HG02885 (cell line): ENCODE measurements around the gene PFDN5.

ENCODE experiments used
- ATAC-seq: cut with Tn5 transposase; IDR thresholded peaks from one replicate; pipeline ENCODE4 v1.9.1; 2021; ENCODE audit warnings: mild to moderate bottlenecking; ENCODE audit not compliant: unreplicated experiment, poor library complexity

The PFDN5 gene

DNA sequence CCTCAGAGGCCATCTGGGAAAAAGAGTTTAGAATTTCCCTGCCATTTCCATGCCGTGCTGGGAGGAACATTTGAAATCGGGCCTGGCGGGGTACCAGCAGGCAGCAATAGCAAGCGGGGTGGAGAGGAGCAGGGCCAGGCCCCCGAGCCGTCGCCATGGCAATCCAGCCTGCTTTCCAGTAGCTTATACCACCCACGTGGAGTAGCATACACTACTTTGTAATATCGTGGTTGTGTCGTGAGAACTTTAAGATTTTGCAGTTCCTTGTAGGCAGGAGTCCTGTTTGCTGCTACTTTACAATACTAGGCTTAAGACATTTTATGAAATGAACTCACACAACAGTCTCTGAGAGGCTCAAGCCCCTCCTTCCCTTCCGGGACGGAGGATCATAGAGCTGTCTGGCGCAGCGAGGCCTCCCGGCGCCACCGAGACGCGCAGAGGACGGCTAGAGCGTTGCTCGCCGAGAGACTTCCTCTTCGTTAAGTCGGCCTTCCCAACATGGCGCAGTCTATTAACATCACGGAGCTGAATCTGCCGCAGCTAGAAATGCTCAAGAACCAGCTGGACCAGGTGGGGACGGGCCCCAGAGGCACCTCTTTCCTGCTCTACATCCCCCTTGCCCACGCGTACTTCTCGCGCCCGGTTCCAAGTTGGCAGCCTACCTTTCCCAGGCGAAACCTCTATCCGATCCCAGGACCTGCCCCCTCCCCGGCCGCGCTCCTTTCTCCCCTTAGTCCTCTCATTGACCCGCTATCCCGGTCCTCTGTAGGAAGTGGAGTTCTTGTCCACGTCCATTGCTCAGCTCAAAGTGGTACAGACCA, at the start of gene PFDN5:
PFDN5 (plus strand) TSS at position 473 of the 821 bp plus-strand sequence; CDS start at position 499, 26 bp downstream.
- peak; percentile 90 for ATAC-seq

- peak; percentile 78 for ATAC-seq
These were observed 43.6 kb upstream of the PFDN5 start for GRCh38 chr12:53251477-53252348.

DNA sequence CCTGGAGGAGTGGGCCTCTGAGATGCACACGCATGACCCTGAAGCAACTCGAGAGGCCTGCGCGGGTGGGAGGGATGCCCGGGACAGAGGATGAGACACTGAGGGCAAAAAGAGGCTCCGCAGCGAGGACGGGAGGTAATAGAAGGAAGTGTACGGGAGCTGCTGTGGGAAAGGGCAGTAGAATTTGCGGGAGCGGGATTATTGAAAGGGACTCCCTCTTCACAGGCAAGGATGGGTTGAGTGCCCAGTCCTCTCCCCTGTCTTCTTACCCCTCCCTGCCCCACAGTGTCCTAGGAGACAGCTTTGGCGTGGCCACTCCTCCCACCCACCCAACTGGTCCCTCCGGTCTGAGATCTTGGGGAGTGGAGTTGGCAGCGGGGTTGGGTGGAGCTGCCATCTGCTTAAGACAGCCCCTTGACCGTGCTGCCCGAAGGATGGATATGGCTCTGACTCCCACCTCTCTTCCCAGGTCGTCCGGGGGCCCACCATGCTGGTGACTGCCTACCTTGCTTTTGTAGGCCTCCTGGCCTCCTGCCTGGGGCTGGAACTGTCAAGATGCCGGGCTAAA, 42.9 kb upstream of the PFDN5 start:
- ATAC-seq = no peak

DNA sequence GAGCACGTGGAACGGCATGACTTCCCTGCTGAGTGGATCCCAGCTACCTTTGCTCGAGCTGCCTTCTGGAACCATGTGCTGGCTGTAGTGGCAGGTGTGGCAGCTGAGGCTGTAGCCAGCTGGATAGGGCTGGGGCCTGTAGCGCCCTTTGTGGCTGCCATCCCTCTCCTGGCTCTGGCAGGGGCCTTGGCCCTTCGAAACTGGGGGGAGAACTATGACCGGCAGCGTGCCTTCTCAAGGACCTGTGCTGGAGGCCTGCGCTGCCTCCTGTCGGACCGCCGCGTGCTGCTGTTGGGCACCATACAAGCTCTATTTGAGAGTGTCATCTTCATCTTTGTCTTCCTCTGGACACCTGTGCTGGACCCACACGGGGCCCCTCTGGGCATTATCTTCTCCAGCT, 42.0 kb upstream of the PFDN5 start:
- no peak for ATAC-seq

- no peak for ATAC-seq
These were observed 40.4 kb upstream of the PFDN5 start for GRCh38 chr12:53254816-53255545.

DNA sequence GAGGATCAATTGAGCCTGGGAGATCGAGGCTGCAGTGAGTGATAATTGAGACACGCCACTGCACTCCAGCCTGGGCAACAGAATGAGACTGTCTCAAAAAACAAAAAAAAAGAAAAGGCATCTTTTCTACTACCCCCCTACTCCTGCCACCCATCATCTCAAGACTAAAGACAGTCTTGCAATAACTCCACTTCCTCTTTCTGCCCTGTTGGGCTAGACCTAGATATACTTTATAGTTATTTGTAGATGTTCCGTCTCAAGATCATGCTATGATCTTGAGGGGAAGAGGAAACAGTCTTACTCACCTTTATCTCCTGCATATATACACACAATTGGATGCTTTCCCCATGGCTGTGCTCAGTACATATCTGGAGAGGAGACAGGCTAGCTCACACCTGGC, 39.3 kb upstream of the PFDN5 start:
- ATAC-seq = no peak

GRCh38 chr12:53258541-53259539, 36.5 kb upstream of the PFDN5 start:
- ATAC-seq = no peak

- ATAC-seq = no peak
These were observed 35.5 kb upstream of the PFDN5 start for GRCh38 chr12:53259891-53260290.

DNA sequence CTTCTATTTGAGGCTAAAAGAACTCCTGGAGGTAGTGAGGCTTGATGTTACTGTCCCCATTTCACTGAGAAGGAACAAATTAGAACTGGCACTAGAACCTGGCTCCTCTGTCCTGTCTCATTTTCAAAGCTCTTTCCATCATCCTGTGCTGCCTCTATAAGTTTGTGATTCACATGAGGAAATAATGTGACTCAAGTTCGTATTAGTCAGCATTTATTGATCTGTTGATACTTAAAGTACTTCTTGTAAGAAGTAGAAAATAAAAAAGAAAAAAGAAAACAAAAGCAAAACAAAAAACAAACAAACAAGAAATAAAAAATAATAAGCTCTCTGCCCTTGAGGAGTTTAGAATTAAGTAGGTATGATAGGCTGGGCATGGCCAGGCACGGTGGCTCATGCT, 29.6 kb upstream of the PFDN5 start:
- no peak for ATAC-seq

DNA sequence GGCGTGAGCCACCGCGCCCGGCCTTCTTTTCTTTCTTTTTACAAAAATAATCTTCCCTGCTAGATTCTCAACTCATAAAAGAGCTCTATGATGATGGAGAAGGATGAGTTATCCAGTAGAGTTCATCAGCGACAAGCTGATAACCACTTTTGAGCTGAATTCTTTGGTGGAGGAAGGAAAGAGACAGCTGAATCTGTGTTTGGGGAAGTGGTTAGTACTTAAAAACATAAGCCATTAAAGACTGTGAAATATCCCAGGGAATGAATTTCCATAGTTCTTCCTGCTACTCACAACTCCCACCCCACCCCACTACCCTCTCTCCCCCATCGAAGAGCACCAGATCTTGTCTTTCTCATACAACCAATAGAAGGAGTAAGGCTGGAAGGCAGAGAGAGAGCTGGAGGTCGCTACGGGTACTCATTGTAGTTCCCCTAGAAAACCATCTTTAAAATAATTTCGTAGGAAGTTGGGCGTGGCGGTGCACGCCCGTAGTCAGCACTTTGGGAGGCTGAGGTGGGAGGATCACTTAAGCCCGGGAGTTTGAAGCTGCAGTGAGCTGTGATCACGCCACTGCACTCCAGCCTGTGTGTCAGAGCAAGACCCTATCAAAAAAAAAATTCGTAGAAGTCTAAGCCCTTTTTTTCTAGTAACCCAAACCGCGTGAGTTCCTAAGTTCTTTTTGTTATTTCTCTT, 27.9 kb upstream of the PFDN5 start:
- ATAC-seq = peak; percentile 21

DNA sequence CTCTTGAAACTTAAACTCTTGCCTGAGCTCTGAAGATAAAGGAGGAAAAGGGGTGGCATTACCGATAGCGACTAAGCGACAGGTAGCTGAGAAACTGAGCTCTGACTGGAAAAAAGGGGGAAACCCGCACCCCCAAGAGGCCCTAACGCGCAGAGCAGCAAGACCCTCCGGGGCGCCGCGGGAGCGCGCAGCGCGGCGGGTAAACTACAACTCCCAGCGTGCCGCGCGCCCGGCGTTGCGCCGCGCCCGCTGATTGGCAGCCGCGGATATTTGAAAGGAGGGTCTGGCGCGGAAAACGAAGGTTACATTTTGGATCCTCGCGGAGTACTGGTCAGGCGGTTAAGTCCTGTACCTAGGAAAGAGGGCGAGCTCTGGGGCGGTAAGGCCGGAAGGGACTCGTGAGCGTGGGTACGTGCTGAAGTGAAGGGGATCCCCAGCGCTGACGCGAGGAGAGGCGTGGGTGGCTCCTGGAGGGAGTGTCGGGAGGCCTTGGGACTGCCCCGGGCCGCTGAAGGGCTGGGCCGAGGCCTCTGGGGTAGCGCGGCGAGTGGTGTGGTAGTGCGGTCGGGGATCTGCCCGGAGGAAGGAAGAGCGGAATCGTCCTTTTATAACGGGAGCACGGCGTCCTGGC, 27.2 kb upstream of the PFDN5 start, which contains the start of gene ESPL1:
ESPL1 (plus strand) TSS at position 301 of the 631 bp plus-strand sequence. CDS start 468 bp downstream, outside the sequence.
- ATAC-seq = peak; percentile 84

GRCh38 chr12:53268630-53269562, 26.4 kb upstream of the PFDN5 start:
- ATAC-seq = peak; percentile 4

- ATAC-seq = no peak
These were observed 20.9 kb upstream of the PFDN5 start for GRCh38 chr12:53274445-53274844.

- ATAC-seq = no peak
These were observed 18.8 kb upstream of the PFDN5 start for GRCh38 chr12:53276511-53276910.

- no peak for ATAC-seq
These were observed 17.4 kb upstream of the PFDN5 start for GRCh38 chr12:53277981-53278380.

DNA sequence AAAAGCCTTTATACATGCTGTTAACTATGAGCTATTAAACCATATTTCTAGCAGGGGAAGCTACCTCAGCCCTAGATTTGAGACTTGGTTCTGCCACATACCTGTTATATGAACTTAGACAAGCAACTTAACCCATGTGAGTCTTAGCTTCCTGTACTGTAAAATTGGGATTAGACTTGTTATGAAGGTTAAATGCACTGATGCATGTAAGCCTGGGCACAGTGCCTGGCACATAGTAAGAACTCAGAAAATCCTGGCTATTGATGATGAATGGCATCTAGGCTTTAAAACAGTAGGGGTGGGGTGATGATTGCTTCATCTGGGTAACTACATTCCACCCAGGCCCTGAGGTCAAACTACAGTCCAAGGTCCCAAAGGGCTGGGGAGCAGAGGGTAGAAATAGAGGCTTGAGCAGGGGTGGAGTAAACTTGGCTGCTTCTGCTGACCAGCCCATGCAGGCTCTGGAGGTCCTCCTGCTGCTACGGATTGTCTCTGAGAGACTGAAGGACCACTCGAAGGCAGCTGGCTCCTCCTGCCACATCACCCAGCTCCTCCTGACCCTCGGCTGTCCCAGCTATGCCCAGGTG, 16.0 kb upstream of the PFDN5 start:
- ATAC-seq = no peak
